GM10266 (cell line): ENCODE data around the gene CLEC17A.
"Not testable (repeated sequence)": the region's sequence is repeated elsewhere in the genome, so short reads cannot be mapped to it uniquely, and the experiment has no call there.

Experiments
- DNase-seq: peaks from one replicate; pipeline ENCODE4 v3.0.0; 2012; ENCODE audit errors: extremely low spot score
- TF ChIP-seq, protein P1 (sequence below): IDR thresholded peaks from 2 replicates; pipeline ENCODE4 v1.5.1; 2012; ENCODE audit warnings: mild to moderate bottlenecking, low read depth; ENCODE audit not compliant: control insufficient read depth, insufficient read depth; ENCODE audit errors: missing control alignments

CLEC17A gene, protein sequence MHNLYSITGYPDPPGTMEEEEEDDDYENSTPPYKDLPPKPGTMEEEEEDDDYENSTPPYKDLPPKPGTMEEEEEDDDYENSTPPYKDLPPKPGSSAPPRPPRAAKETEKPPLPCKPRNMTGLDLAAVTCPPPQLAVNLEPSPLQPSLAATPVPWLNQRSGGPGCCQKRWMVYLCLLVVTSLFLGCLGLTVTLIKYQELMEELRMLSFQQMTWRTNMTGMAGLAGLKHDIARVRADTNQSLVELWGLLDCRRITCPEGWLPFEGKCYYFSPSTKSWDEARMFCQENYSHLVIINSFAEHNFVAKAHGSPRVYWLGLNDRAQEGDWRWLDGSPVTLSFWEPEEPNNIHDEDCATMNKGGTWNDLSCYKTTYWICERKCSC

GRCh38 chr19:14582894-14583340 is at the start of gene CLEC17A:
CLEC17A (plus strand) TSS chr19:14583084; CDS start chr19:14583161, 77 bp downstream.
- DNase-seq, result peak; percentile 59
- TF ChIP-seq, protein P1, sequence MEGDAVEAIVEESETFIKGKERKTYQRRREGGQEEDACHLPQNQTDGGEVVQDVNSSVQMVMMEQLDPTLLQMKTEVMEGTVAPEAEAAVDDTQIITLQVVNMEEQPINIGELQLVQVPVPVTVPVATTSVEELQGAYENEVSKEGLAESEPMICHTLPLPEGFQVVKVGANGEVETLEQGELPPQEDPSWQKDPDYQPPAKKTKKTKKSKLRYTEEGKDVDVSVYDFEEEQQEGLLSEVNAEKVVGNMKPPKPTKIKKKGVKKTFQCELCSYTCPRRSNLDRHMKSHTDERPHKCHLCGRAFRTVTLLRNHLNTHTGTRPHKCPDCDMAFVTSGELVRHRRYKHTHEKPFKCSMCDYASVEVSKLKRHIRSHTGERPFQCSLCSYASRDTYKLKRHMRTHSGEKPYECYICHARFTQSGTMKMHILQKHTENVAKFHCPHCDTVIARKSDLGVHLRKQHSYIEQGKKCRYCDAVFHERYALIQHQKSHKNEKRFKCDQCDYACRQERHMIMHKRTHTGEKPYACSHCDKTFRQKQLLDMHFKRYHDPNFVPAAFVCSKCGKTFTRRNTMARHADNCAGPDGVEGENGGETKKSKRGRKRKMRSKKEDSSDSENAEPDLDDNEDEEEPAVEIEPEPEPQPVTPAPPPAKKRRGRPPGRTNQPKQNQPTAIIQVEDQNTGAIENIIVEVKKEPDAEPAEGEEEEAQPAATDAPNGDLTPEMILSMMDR, result no peak

GRCh38 chr19:14533450-14533849 is 49.4 kb upstream of the CLEC17A start:
- TF ChIP-seq, protein P1, result no peak

GRCh38 chr19:14536926-14537692 is 45.8 kb upstream of the CLEC17A start:
- DNase-seq, result peak; percentile 51

More at GRCh38 chr19:14533450-14533849, 49.4 kb upstream of the CLEC17A start:
- no peak for DNase-seq

GRCh38 chr19:14540741-14541525 is 42.0 kb upstream of the CLEC17A start:
- DNase-seq, result no peak
- TF ChIP-seq, protein P1, result no peak

More at GRCh38 chr19:14536926-14537692, 45.8 kb upstream of the CLEC17A start:
- TF ChIP-seq, protein P1, result no peak

DNA sequence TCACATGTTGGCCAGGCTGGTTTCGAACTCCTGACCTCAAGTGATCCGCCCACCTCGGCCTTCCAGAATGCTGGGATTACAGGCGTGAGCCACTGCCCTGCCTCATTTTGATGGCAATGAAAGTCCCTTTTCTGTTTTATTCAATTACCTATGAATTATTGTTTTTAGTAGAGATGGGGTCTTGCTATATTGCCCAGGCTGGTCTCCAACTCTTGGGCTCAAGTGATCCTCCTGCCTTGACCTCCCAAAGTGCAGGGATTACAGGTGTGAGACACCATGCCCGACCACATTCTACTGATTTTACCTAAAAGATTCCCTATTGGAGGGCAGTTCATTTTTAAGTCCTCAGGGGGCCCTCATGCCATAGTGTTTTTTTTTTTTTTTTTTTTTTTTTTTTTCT is 40.9 kb upstream of the CLEC17A start:
- DNase-seq, result not testable (repeated sequence)

GRCh38 chr19:14542711-14543328 is 40.1 kb upstream of the CLEC17A start:
- no peak for DNase-seq
- TF ChIP-seq, protein P1, result no peak

- no peak for DNase-seq
- TF ChIP-seq, protein P1, result no peak
These were observed 38.8 kb upstream of the CLEC17A start for GRCh38 chr19:14544047-14544446.
